GM21447 (cell line): ENCODE measurements around the gene ITIH2.
"Not testable (repeated sequence)": the region's sequence is repeated elsewhere in the genome, so short reads cannot be mapped to it uniquely, and the experiment has no call there.

ENCODE experiments used
- ATAC-seq: cut with Tn5 transposase; IDR thresholded peaks from one replicate; pipeline ENCODE4 v1.9.1; 2021; ENCODE audit not compliant: unreplicated experiment

Gene ITIH2

GRCh38 chr10:7744307-7744706 lies 41.2 kb downstream of the ITIH2 start:
- ATAC-seq: no peak

DNA sequence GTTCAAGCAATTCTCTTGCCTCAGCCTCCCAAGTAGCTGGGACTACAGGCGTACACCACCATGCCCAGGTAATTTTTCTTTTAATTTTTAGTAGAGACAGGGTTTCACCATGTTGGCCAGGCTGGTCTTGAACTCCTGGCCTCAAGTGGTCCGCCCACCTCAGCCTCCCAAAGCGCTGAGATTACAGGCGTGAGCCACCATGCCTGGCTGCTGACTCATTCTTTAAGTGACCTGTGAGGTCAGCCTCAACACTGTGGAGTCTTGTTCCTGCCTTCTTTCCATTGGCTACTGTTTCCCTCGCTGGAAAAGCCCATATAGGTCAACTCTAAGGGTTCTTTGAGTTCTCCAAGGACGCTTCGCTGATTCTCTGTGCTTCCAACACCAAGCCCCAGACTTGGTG lies 45.5 kb downstream of the ITIH2 start:
- not testable (repeated sequence) for ATAC-seq

DNA sequence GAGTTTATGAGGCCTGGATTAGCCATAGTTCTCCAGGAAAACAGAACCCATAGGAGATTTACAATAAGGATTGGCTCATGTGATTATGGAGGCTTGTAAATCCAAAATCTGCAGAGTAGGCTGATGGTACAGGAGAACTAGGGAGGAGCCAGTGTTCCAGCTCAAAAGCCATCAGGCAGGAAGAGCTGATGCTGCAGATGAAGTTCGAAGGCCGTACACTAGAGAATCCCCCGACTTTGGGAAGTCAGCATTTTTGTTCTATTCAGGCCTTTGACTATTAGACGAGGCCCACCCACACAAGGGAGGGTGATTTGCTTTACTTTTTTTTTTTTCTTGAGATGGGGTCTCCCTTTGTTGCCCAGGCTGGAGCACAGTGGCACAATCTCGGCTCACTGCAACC lies 47.1 kb downstream of the ITIH2 start:
- no peak for ATAC-seq

- ATAC-seq: no peak
Measured at GRCh38 chr10:7752251-7752650, 49.1 kb downstream of the ITIH2 start.

DNA sequence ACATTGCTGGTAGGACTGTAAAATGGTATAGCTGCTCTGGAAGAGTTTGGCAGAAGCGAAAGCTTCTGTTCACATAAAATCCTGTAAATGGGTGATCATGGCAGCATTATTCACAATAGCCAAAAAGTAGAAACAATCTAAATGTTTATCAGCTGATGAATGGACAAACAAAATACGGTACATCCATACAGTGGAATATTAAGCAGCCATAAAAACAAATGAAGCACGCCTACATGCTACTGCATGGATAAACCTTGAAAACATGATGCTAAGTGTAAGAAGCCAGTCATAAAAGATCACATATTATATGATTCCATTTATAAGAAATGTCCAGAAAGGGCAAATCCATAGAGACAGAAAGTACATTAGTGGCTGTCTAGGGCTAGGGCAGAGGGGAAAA lies 52.0 kb downstream of the ITIH2 start:
- ATAC-seq: no peak

DNA sequence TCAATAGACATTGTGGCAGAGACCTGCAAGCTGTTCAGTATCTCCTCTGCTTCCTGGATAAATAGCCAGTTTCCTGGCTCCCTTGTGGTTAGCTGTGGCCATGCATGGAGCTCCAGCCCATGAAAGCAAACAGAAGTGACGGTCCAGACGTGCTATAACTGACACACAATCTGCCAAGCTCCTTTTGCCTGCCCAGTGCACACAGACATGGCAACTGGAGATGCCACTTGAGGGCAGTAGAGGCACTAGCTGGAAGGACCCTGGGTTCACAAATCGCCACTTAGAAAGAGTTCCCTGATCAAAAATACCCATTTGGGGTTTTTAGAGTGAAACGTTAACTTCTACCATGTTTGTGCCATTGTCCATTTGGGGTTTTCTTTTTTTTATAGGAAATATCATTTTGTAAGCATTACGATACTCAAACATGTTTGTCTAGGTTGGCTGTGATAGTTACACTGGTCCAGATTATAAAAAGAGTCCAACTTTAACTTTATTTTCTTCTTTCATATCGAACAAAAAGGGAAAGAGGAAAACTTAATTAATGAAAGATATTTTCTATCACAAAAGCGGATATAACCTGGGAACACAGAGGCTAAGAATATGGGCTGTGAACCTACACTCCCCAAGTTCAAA lies 53.4 kb downstream of the ITIH2 start:
- peak; percentile 61 for ATAC-seq

- no peak for ATAC-seq
Measured at GRCh38 chr10:7763929-7764328, 60.8 kb downstream of the ITIH2 start.

DNA sequence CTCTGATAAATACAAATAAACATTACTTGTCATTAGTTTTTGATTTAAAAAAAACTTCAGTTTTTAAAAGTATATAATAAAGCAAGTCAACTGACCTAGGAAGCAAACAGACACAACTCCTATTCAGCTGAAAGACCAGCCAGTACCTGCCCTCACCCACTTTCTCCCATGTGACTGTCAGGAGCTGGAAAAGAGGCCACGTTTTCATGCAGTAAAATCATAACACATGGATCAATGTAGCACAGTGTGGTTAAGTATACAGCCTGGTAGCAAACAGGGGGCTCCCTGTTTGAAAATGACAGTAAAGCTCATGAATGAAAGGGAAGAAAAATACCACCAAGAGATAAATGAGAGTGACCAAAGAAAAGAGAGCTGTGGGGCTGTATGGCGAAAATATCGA lies 63.1 kb downstream of the ITIH2 start:
- ATAC-seq: no peak

- no peak for ATAC-seq
Measured at GRCh38 chr10:7767209-7767608, 64.1 kb downstream of the ITIH2 start.

- ATAC-seq: no peak
Measured at GRCh38 chr10:7768417-7768816, 65.3 kb downstream of the ITIH2 start.

DNA sequence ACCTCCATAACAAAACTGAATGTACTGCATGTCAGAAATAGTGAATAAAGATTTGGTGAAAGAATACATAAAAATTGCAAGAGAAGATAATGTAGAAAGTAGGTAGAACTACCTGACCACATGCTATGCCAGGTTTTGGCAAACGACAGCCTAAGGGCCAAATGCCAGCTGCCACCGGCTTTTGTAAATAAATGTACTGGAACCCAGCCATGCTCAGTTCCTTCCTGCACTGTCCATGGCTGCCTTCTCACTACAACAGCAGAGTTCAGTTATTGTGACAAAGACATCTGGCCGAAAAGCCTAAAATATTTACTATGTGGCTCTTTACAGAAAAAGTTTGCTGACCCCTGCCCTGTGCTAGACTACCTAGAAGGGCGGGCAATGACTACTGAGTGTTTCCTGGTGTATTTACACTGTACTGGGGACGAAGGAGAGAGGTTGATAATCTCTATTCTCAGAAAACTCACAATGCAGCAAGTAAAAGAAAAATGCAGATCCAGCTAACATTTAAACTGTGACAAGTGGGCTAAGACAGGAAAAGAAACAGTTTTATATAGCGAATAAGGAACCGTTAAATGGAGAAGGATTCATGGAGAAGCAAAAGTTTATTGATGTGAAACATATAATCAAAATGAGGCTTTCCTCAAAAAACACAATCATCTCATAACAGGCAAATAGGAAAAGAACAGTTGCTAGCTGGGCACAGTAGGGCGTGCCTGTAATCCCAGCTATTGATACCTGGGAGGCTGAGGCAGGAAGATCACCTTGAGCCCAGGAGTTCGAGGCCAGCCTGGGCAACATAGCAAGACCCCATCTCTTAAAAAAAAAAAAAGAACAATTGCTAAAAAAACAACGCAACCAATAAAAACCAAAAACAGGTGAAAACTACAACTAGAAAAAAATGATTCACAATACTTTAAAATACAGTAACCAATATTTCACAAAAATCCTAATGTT lies 71.0 kb downstream of the ITIH2 start:
- ATAC-seq: no peak

DNA sequence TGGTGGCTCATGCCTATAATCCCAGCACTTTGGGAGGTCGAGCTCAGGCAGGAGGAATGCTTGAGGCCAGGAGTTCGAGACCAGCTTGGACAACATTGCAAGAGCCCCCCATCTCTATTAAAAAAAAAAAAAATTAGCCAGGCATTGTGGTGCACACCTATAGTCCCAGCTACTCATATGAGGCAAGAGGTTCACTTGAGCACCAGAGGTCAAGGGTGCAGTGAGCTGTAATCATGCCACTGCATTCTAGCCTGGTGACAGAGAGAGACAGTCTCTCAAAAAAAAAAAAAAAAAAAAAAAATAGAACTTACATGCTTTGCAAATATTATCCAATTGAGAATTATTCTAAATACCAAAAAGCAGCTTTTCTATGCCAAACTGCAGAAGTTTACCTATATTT lies 73.7 kb downstream of the ITIH2 start:
- no peak for ATAC-seq

DNA sequence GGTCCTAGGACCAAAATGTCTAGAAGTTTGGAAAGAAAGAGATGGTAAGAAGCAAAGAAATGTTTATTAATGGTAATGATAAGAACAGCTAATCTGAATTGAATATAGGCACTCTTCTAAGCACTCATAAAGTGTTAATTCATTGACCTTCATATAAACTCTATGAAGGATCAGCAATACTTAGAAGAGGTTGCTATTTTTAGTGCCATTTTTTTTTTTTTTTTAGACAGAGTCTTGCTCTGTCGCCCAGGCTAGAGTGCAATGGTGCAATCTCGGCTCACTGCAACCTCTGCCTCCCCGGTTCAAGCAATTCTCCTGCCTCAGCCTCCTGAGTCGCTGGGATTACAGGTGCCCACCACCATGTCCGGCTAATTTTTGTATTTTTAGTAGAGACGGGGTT lies 79.1 kb downstream of the ITIH2 start:
- not testable (repeated sequence) for ATAC-seq

DNA sequence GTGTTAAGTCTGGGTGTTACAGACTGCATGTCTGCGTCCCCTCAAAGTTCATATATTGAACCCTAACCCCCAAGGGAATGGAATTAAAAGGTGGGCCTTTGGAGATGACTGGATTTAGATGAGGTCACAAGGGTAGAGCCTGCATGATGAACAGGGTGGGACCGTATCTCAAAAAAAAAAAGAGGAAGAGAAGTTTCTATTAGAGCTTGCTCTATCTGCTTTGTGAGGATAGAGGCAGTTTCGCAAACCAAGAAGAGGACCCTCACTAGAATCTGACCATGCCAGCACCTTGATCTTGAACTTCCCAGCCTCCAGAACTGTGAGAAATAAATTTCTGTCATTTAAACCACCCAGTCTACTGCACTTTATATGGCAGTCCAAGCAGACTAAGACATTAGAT lies 83.3 kb downstream of the ITIH2 start:
- ATAC-seq: no peak

DNA sequence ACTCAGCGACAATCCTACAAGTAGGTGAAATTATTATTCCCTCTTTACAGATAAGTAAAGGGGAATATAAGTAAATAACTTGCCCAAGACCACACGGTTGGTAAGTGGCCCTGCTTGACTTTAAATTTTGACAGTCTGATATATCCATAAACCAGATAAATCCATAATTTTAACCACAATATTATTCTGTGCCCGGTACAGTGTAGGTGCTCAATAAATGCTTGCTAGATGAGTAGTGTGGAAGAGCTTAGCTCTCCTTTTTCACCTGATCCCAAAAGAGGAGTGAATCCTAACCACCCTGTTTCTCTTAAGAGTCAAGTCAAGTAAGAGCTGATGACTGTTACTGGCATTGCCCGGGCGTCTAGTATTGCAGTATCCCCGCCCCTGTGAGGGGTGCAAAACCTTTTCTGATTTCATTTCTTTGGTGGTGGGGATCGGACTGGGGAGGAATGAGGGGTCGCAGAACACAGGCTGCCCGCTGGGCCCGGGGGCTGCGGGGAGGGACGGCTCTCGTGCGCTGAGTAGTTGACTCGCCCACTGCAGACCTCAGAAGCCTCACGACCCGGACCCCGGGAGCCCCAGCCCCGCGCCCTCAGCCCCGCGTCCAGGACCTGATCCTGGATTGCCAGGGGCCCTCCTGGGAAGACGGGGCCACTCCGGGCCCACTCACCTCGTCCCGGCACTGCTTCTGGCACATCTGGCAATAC lies 84.2 kb downstream of the ITIH2 start:
- ATAC-seq: peak; percentile 16

DNA sequence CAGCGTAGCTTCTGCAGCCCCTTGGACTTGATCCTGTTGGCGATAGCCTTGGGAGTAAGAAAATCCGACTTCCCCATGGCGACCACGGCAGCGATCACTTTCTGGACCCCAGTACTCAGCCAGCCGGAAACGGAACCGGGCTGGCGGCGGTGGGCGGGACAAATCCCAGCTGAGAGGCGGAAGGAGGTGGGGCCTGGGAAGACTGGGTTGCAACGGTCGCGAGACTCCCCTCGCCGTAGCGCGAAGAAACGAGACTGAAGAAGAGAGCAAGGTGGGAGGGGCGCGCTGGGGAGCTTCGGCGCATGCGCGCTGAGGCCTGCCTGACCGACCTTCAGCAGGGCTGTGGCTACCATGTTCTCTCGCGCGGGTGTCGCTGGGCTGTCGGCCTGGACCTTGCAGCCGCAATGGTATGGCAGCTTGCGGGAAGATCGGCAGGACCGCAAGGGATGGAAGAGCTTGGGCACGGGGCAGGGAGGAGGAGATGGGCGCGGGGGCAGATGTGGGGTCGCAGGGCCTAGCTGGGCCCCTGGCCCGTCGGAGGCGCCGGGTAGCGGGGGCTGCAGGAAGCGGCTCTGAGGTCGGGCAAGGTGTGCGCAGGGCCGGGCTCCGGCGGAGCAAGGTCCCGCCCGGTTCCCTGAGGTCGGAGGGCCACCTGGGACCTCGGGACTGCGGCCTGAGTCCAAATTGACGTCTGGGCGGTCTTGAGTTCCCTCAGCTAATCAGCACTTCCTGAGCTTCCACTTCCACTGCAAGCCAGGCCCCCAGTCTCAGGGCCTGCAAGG lies 84.9 kb downstream of the ITIH2 start, which contains the start of the genes ATP5F1C and KIN:
TSS of gene ATP5F1C (plus strand) at position 321 of the 782 bp plus-strand sequence. CDS start at position 352, 31 bp downstream.
TSS of gene KIN (minus strand) at position 137 of the 782 bp plus-strand sequence. CDS start at position 77, 60 bp downstream.
- peak; percentile 95 for ATAC-seq

- ATAC-seq: peak; percentile 5
Measured at GRCh38 chr10:7788639-7789286, 85.6 kb downstream of the ITIH2 start.

DNA sequence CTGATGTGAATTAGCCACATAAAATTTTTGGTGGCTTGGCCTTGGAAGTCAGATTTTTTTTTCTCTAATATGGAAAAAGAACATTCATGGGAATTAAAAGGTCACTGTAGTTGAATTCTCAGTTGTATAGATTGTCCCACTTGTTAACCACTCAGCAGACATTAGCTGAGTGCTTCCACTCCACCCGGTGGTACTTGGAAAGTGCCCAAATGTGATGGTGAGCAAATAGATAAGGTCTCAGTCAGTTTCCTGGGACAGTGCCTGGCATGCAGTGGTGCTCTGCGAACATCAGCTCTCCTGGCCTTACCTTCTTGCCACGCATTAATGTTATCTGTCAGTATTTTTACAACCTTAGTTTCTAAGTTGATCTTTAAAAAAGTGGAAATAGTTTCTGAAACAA lies 86.3 kb downstream of the ITIH2 start:
- ATAC-seq: no peak

DNA sequence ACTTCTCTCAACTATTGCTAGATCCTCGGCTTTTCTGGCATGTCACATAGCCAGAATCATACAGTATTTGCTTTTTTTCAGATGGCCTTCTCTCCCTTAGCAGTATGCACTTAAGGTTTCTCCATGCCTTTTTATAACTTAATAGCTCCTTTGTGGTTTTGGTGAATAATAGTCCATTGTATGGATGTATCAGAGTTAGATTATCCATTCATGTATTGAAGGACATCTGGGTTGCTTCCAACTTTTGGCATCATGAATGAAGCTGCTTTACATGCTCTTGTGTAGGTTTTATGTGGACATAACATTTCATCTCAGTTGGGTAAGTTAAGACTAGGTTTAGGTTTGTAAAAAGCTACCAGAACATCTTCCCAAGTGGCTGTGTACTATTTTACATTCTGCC lies 89.4 kb downstream of the ITIH2 start:
- no peak for ATAC-seq
